T-helper 1 cell (primary cell): ENCODE data around the gene FUBP3.

Experiments
- DNase-seq, 5 donors: peaks; one replicate each; pipeline ENCODE4 v3.0.0-alpha.2; 2012 to 2020

Gene FUBP3

DNA sequence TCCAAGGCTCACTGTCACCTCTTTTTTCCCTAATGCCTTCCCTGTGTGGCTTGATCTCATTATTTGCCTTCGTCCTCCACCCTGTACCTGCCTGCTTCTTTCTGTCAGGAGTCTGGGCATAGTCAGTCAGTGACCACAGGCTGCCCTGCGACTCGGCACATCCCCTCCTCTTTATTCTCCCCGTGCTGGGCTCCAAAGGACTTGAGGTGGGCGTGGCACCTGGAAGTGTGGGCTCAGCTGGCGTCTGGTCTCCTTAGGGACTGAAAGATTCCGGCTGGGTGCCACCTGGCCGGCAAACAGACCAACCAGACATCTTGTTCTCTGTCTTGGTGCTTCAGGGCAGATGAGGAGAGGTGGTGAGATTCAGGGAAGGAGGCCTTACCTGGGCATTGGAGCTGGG is 55.4 kb downstream of the FUBP3 start:
- DNase-seq: no peak

DNA sequence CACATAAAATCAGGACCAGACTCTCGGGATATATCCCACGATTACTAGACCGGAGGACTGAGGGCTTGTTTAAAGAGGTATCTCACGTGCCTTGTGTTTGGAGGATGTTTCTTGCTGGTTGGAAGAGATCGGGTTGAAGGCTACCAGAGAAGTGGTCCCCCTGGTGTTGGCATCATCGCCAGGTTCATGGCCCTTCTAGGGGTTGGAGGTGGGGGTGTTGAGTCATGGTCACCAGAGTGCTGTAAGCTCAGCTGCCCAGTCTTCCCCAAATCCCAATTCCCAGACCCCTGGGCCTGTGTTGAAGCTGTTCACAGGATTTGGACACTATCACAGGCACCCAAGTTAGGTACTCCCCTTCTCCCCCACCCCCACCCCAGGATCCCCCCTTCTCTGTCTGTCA is 55.9 kb downstream of the FUBP3 start:
- no peak for DNase-seq

GRCh38 chr9:130635721-130636647 is 56.6 kb downstream of the FUBP3 start:
- no peak for DNase-seq

GRCh38 chr9:130636648-130637020 is 57.3 kb downstream of the FUBP3 start:
- DNase-seq: no peak

GRCh38 chr9:130638284-130639123 is 59.1 kb downstream of the FUBP3 start:
- DNase-seq: no peak

GRCh38 chr9:130639124-130639765 is 59.9 kb downstream of the FUBP3 start:
- no peak for DNase-seq

GRCh38 chr9:130639866-130640555 is 60.6 kb downstream of the FUBP3 start:
- DNase-seq: no peak

DNA sequence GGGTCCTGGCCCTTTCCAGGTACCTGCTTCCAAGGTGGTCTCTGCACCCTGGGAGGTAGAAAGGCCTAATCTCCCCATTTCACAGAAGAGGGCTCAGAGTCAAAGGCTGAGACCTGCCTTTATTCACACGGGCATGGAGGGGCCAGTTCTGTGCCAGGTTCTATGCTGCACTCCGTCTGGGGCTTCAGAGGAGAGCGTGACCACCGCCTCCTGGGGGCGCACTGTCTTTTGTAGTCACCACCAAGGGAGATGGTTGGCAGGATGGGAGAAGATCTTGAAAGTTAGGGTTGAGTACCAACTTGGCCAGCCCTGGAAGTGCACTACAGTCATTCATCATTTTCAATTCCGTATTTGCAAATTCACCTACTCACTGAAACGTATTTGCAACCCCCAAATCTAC is 61.3 kb downstream of the FUBP3 start:
- DNase-seq: no peak

- DNase-seq: no peak
Observed at GRCh38 chr9:130642926-130643325, 63.5 kb downstream of the FUBP3 start.

GRCh38 chr9:130651221-130651620 is 71.8 kb downstream of the FUBP3 start:
- DNase-seq: no peak

DNA sequence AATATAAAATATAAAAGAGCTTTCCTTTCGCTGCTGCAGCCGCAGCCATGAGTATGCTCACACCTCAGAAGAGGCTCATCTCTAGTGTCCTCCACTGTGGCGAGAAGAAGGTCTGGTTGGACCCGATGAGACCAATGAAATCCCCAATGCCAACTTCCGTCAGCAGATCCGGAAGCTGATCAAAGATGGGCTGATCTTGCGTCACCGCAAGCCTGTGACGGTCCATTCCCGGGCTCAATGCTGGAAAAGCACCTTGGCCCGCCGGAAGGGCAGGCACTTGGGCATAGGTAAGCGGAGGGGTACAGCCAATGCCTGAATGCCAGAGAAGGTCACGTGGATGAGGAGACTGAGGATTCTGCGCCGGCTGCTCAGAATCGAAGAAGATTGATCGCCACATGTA is 72.4 kb downstream of the FUBP3 start:
- DNase-seq: no peak

- DNase-seq: no peak
Observed at GRCh38 chr9:130654879-130655278, 75.5 kb downstream of the FUBP3 start.

- no peak for DNase-seq
Observed at GRCh38 chr9:130658893-130659698, 79.7 kb downstream of the FUBP3 start.

DNA sequence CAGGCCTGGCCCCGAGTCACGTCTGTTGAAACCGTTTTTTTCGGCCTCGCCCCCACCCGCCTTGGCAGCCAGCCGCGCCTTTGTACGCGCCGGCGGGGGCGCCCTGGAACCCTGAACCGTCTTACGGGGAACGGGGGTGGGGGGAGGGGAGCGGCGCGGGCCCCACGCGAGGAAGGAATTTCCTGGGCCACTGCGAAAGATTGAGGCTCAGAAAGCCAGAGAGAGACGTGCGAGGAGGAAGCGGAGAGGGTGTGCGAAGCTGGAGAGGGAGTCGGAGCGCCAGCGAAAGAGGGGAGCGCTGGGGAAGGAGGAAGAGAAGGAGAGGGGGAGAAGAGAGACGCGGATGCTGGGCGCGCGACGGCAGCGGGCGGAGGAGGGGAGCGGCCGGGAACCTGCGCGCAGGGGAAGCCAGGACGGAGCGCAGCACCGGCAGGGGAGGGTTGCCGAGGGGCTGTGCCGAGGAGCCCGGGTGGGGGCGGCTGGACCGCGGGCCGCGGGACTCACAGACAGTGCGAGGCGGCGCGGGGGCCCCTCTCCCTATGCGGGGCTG is 80.4 kb downstream of the FUBP3 start:
- DNase-seq: no peak

GRCh38 chr9:130660326-130660682 is 80.9 kb downstream of the FUBP3 start:
- DNase-seq: no peak

- no peak for DNase-seq
Observed at GRCh38 chr9:130660683-130661450, 81.5 kb downstream of the FUBP3 start.

DNA sequence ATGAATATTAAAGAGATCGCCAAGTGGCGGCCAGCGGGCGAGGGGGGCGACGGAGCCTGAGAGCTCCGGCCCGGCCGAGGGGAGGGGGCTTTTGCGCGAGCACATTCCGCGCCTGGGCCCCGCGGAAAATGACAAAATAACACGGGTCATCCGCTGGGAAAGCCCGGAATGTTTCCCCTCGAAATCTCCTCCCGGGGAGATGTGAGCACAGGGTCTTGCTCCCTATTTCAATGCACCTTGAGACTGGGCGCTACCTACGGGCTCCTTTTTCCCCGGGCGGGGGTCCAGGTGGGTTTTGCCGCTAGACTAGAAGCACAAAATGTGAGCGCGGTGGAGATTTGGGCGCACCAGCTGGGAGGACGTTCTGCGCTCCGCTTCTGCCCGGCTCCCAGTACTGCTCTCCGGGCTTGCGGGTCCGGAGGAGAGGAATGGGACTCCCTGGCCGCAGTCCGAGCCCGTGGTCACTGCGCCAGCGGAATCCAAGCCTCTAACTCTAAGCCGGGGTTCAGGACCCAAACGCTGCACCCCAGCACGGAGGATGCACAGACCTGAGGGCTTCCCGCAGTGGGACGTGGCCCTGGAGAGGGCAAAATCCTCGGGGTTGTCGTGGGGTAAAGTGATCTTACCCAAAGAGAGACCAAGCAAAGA is 82.2 kb downstream of the FUBP3 start:
- DNase-seq: no peak

- no peak for DNase-seq
Observed at GRCh38 chr9:130662099-130662969, 83.0 kb downstream of the FUBP3 start.

- DNase-seq: no peak
Observed at GRCh38 chr9:130662970-130663257, 83.5 kb downstream of the FUBP3 start.
